Measurements from ENCODE around the gene MIGA1.

DNA sequence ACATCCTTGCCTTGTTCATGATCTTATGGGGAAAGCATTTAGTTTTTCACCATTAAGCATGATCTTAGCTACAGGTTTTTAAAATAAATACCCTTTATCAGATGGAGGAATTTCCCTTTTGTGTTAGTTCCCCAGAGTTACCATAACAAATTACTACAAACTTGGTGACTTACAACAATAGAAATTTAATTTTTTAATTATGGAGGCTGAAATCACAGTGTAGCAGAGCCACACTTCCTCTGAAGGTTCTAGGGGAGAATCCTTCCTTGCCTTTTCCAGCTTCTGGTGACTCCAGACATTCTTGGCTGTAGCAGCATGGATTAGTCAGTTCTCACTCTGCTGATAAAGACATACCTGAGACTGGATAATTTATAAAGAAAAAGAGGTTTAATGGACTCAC is 18.5 kb downstream of the MIGA1 start:
- TF ChIP-seq CTCF (IDR thresholded peaks at IDR 0.05) (no peak), POLR2AphosphoS5 (IDR thresholded peaks at IDR 0.05; ENCODE audit: low read depth, low read length) (no peak), SIN3A (IDR thresholded peaks at IDR 0.05; ENCODE audit: borderline replicate concordance, insufficient read depth, low read depth, low read length) (no peak), TCF7L2 (IDR thresholded peaks at IDR 0.05; ENCODE audit: low read depth, low read length) (no peak)
- TF ChIP-seq, protein P1, sequence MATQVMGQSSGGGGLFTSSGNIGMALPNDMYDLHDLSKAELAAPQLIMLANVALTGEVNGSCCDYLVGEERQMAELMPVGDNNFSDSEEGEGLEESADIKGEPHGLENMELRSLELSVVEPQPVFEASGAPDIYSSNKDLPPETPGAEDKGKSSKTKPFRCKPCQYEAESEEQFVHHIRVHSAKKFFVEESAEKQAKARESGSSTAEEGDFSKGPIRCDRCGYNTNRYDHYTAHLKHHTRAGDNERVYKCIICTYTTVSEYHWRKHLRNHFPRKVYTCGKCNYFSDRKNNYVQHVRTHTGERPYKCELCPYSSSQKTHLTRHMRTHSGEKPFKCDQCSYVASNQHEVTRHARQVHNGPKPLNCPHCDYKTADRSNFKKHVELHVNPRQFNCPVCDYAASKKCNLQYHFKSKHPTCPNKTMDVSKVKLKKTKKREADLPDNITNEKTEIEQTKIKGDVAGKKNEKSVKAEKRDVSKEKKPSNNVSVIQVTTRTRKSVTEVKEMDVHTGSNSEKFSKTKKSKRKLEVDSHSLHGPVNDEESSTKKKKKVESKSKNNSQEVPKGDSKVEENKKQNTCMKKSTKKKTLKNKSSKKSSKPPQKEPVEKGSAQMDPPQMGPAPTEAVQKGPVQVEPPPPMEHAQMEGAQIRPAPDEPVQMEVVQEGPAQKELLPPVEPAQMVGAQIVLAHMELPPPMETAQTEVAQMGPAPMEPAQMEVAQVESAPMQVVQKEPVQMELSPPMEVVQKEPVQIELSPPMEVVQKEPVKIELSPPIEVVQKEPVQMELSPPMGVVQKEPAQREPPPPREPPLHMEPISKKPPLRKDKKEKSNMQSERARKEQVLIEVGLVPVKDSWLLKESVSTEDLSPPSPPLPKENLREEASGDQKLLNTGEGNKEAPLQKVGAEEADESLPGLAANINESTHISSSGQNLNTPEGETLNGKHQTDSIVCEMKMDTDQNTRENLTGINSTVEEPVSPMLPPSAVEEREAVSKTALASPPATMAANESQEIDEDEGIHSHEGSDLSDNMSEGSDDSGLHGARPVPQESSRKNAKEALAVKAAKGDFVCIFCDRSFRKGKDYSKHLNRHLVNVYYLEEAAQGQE (IDR thresholded peaks at IDR 0.05; ENCODE audit: insufficient read depth in 1 of 2, low read depth in 2 of 2, low read length in 1 of 2): no peak

Data from Panc1 (cell line).